Panc1 (cell line): ENCODE results near the gene ABI3BP. TPM values are rescaled to one million over a fixed set of nuclear protein-coding genes. Genes with fewer than 3 reads are reported as not detected.

Experiments
- ATAC-seq: fragments of 200-7000 bp; cut with Tn5 transposase; 2 replicates; pipeline ENCODE4 v1.9.1; 2020; ENCODE audit warnings: mild to moderate bottlenecking, moderate library complexity
- BruUV-seq: library from RNA; stranded (reverse); fragments of 400-500 nt; replicated peaks from 2 replicates; lab custom pipeline; 2021; lab: Mats Ljungman, UMichigan
- CTCF ChIA-PET: fragments of 300-600 bp; sonication (Branson Sonifier 250); formaldehyde crosslinking; loops from one replicate; lab custom pipeline; 2022; ENCODE audit warnings: antibody characterized with exemption; lab: Charles Lee
- POLR2A ChIA-PET: fragments of 300-600 bp; sonication (Branson Sonifier 250); formaldehyde crosslinking; loops from one replicate; lab custom pipeline; 2022; ENCODE audit warnings: antibody characterized with exemption; lab: Charles Lee
- DNase-seq: peaks from one replicate; pipeline ENCODE4 v3.0.0-alpha.2; 2010; ENCODE audit warnings: low read depth, low spot score
- H3K27ac ChIP-seq: 2 replicates; pipeline ENCODE4 v1.5.1; 2011; ENCODE audit warnings: mild to moderate bottlenecking, low read length, inconsistent platforms
- H3K27me3 ChIP-seq: fragments of 200-500 bp; sonication (Bioruptor generic); 2 replicates; pipeline ENCODE4 v1.6.0; 2014; ENCODE audit warnings: low read length, inconsistent platforms; ENCODE audit not compliant: control insufficient read depth, insufficient read depth
- H3K36me3 ChIP-seq: fragments of 200-500 bp; sonication (Bioruptor generic); 2 replicates; pipeline ENCODE4 v1.5.1; 2014; ENCODE audit warnings: inconsistent platforms, mild to moderate bottlenecking, low read length, moderate library complexity; ENCODE audit not compliant: control insufficient read depth, insufficient read depth
- H3K4me1 ChIP-seq: 2 replicates; pipeline ENCODE4 v1.5.1; 2011; ENCODE audit warnings: inconsistent platforms, mild to moderate bottlenecking, low read length, moderate library complexity; ENCODE audit not compliant: control insufficient read depth, insufficient read depth
- H3K4me3 ChIP-seq, 2 experiments: 2 replicates each; pipeline ENCODE4 v1.5.1; 2011 to 2012; ENCODE audit warnings: low read depth in 2 of 2, low read length in 2 of 2, mild to moderate bottlenecking in 2 of 2, inconsistent platforms in 1 of 2, moderate library complexity in 1 of 2
- H3K9me3 ChIP-seq: fragments of 200-500 bp; sonication (Bioruptor generic); 2 replicates; pipeline ENCODE4 v1.5.1; 2014; ENCODE audit warnings: low read depth, mild to moderate bottlenecking, inconsistent platforms, low read length, moderate library complexity; ENCODE audit not compliant: control insufficient read depth, insufficient read depth
- POLR2AphosphoS5 ChIP-seq: IDR thresholded peaks from 2 replicates; pipeline ENCODE4 v1.6.1; 2012; ENCODE audit warnings: mild to moderate bottlenecking, low read depth, low read length, moderate library complexity
- SIN3A ChIP-seq: IDR thresholded peaks from 2 replicates; pipeline ENCODE4 v1.6.1; 2012; ENCODE audit warnings: low read depth, mild to moderate bottlenecking, low read length, moderate library complexity, borderline replicate concordance; ENCODE audit not compliant: insufficient read depth
- TCF7L2 ChIP-seq: IDR thresholded peaks from 2 replicates; pipeline ENCODE4 v1.6.1; 2011; ENCODE audit warnings: mild to moderate bottlenecking, low read depth, low read length, inconsistent platforms
- in situ Hi-C: cut with HindIII; loops from 2 replicates; pipeline ENCODE4 v1.10.0; 2016; ENCODE audit warnings: low sequenced_read_pairs, low pct_unique_long_range_greater_than_20kb
- intact Hi-C: fragments of 100-400 bp; cut with micrococcal nuclease; formaldehyde crosslinking; loops from one replicate; pipeline ENCODE4 v1.10.0; 2022; ENCODE audit not compliant: unreplicated experiment
- total RNA-seq: library from RNA; stranded (reverse); gene quantifications from one replicate; pipeline ENCODE4 v1.2.1, GENCODE V29; 2021; ENCODE audit not compliant: unreplicated experiment
- TF ChIP-seq, protein P1 (sequence below), 2 experiments: IDR thresholded peaks; 2 replicates each; pipeline ENCODE4 v1.6.1; 2011 to 2012; ENCODE audit warnings: low read depth in 2 of 2, control low read depth in 1 of 2, low read length in 1 of 2, mild to moderate bottlenecking in 1 of 2, moderate library complexity in 1 of 2; ENCODE audit not compliant: insufficient read depth in 1 of 2
- TF ChIP-seq, protein P2 (sequence below): fragments of 450-650 bp; IDR thresholded peaks from 2 replicates; pipeline ENCODE4 v1.5.1; 2017; ENCODE audit warnings: mild to moderate bottlenecking

The ABI3BP gene
- total RNA-seq, 1 experiment from 2014 or later: 0.21 TPM

DNA sequence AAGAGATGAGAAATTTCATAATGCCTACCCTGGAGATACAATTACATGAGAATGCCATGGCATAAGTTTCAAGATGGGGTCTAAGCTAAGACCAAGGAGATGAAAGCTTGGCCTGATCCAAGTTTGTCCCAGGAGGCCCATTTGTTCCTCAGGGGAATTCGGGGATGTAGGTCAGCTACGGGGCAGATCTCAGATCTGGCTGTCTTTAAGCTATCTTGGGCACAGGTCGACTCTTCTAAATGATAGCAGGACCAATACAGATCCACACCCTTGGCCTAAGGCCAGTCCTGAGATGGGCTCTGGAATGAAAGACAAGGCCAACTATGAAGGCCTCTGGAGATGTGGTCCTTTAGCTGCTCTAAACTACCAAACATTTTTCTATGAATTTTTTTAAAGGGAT, 16.6 kb downstream of the ABI3BP start:
- BruUV-seq: no TSS peak
- no peaks in the 10 kb centered on the region for H3K9me3 ChIP-seq
- POLR2A ChIA-PET: interaction anchor here (0.6 kb wide), 1 partner anchor 18 kb away, joined by 3 read pairs; no protein-coding TSS in a partner anchor
- H3K27ac ChIP-seq: no peak overlapping the region
- H3K4me1 ChIP-seq: no peaks in the 10 kb centered on the region
- no peaks in the 10 kb centered on the region for H3K36me3 ChIP-seq
- intact Hi-C loops (no loop called here), in situ Hi-C loops (no loop called here)
- CTCF ChIA-PET: interaction anchor here (0.5 kb wide), 1 partner anchor 175 kb away, joined by 7 read pairs; no protein-coding TSS in a partner anchor
- no peak for ATAC-seq
- H3K4me3 ChIP-seq: no peak overlapping the region
- no peaks in the 10 kb centered on the region for H3K27me3 ChIP-seq
- DNase-seq: no peak
- TF ChIP-seq TCF7L2: no peak
- no peak for TF ChIP-seq POLR2AphosphoS5
- TF ChIP-seq SIN3A: no peak
- TF ChIP-seq, protein P1, sequence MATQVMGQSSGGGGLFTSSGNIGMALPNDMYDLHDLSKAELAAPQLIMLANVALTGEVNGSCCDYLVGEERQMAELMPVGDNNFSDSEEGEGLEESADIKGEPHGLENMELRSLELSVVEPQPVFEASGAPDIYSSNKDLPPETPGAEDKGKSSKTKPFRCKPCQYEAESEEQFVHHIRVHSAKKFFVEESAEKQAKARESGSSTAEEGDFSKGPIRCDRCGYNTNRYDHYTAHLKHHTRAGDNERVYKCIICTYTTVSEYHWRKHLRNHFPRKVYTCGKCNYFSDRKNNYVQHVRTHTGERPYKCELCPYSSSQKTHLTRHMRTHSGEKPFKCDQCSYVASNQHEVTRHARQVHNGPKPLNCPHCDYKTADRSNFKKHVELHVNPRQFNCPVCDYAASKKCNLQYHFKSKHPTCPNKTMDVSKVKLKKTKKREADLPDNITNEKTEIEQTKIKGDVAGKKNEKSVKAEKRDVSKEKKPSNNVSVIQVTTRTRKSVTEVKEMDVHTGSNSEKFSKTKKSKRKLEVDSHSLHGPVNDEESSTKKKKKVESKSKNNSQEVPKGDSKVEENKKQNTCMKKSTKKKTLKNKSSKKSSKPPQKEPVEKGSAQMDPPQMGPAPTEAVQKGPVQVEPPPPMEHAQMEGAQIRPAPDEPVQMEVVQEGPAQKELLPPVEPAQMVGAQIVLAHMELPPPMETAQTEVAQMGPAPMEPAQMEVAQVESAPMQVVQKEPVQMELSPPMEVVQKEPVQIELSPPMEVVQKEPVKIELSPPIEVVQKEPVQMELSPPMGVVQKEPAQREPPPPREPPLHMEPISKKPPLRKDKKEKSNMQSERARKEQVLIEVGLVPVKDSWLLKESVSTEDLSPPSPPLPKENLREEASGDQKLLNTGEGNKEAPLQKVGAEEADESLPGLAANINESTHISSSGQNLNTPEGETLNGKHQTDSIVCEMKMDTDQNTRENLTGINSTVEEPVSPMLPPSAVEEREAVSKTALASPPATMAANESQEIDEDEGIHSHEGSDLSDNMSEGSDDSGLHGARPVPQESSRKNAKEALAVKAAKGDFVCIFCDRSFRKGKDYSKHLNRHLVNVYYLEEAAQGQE (IDR thresholded peaks at IDR 0.05; ENCODE audit: insufficient read depth in 1 of 2, low read depth in 2 of 2, low read length in 1 of 2): no peak
- TF ChIP-seq, protein P2, sequence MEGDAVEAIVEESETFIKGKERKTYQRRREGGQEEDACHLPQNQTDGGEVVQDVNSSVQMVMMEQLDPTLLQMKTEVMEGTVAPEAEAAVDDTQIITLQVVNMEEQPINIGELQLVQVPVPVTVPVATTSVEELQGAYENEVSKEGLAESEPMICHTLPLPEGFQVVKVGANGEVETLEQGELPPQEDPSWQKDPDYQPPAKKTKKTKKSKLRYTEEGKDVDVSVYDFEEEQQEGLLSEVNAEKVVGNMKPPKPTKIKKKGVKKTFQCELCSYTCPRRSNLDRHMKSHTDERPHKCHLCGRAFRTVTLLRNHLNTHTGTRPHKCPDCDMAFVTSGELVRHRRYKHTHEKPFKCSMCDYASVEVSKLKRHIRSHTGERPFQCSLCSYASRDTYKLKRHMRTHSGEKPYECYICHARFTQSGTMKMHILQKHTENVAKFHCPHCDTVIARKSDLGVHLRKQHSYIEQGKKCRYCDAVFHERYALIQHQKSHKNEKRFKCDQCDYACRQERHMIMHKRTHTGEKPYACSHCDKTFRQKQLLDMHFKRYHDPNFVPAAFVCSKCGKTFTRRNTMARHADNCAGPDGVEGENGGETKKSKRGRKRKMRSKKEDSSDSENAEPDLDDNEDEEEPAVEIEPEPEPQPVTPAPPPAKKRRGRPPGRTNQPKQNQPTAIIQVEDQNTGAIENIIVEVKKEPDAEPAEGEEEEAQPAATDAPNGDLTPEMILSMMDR: no peak

DNA sequence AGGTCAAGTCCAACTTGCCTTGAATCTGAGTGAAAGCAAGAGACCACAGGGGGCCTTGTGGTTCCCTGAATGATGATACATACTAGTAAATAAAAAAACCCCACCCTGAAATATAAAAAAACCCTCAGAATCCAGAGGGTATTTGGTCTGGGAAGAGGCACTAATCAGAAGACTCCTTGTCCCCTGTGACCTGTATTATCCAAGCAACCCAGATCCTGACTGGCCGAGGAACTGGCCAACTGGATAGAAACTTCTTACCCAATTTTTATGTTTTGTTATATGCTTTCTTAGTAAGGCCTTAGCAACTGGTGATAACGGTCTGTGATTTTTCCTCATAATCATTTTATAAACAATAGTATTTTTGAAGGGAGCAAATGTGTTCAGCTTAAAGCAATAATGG, 17.5 kb downstream of the ABI3BP start:
- POLR2A ChIA-PET: no interaction called here
- Histone ChIP-seq H3K27me3 (no peaks in the 10 kb centered on the region), H3K4me3 (no peak overlapping the region), H3K4me1 (no peaks in the 10 kb centered on the region), H3K27ac (no peak overlapping the region), H3K36me3 (no peaks in the 10 kb centered on the region), H3K9me3 (no peaks in the 10 kb centered on the region)
- CTCF ChIA-PET: interaction anchor here (0.6 kb wide), 1 partner anchor 21 kb away, joined by 12 read pairs; no protein-coding TSS in a partner anchor
- ATAC-seq (no peak), DNase-seq (no peak)
- TF ChIP-seq, protein P1 (IDR thresholded peaks at IDR 0.05; ENCODE audit: insufficient read depth in 1 of 2, low read depth in 2 of 2, low read length in 1 of 2): no peak
- TF ChIP-seq SIN3A: no peak
- TF ChIP-seq, protein P2: no peak
- TF ChIP-seq TCF7L2: no peak
- TF ChIP-seq POLR2AphosphoS5: no peak
- in situ Hi-C loops: no loop called here
- BruUV-seq: no TSS peak
- intact Hi-C loops: no loop called here
